Lung (tissue), 12 donors: Measurements from ENCODE around the gene MPZ. TPM values are rescaled to one million over a fixed set of nuclear protein-coding genes. Genes with fewer than 3 reads are reported as not detected.

ENCODE experiments used
- ATAC-seq: fragments of 200-7000 bp; cut with Tn5 transposase; one replicate; pipeline ENCODE4 v1.9.1; 2020; ENCODE audit warnings: moderate number of reproducible peaks; ENCODE audit not compliant: insufficient read depth, low FRiP score
- DNase-seq, 3 donors: peaks; one replicate each; pipeline ENCODE4 v3.0.0-alpha.2; 2013 to 2017
- H3K27ac ChIP-seq, 2 donors: one replicate each; pipeline ENCODE4 v1.5.1; 2013; ENCODE audit warnings: mild to moderate bottlenecking in 2 of 2, moderate library complexity in 2 of 2, control low read depth in 1 of 2, inconsistent platforms in 1 of 2, low read depth in 1 of 2, low read length in 1 of 2
- H3K27me3 ChIP-seq, 3 donors: one replicate each; pipeline ENCODE4 v1.5.1; 2013; ENCODE audit warnings: low read length in 2 of 3; ENCODE audit not compliant: control insufficient read depth in 3 of 3, insufficient read depth in 3 of 3
- H3K36me3 ChIP-seq, 4 donors: one replicate each; pipeline ENCODE4 v1.5.1; 2013; ENCODE audit warnings: low read length in 4 of 4, mild to moderate bottlenecking in 1 of 4, moderate library complexity in 1 of 4; ENCODE audit not compliant: control insufficient read depth in 4 of 4, insufficient read depth in 4 of 4
- H3K4me1 ChIP-seq, 5 donors: one replicate each; pipeline ENCODE4 v1.5.1; 2013; ENCODE audit warnings: low read length in 5 of 5, mild to moderate bottlenecking in 2 of 5, moderate library complexity in 1 of 5; ENCODE audit not compliant: control insufficient read depth in 5 of 5, insufficient read depth in 5 of 5
- H3K4me3 ChIP-seq: one replicate; pipeline ENCODE4 v1.5.1; 2013; ENCODE audit warnings: mild to moderate bottlenecking, control low read depth, moderate library complexity
- H3K9ac ChIP-seq, 2 donors: one replicate each; pipeline ENCODE4 v1.5.1; 2013; ENCODE audit warnings: low read length in 2 of 2, control low read depth in 1 of 2; ENCODE audit not compliant: insufficient read depth in 1 of 2
- H3K9me3 ChIP-seq, 4 donors: one replicate each; pipeline ENCODE4 v1.5.1; 2013; ENCODE audit warnings: low read length in 3 of 4, mild to moderate bottlenecking in 1 of 4, moderate library complexity in 1 of 4; ENCODE audit not compliant: control insufficient read depth in 4 of 4, insufficient read depth in 3 of 4
- WGBS, 2 donors: extraction: QIAGEN DNeasy Blood & Tissue Kit; methylation state at CpG; one replicate each; pipeline ENCODE4 v1.1.7; 2013; 5-methylcytosine and 5-hydroxymethylcytosine counted together
- polyA plus RNA-seq, 2 donors: library from polyadenylated mRNA; stranded (reverse); fragments of 200-250 nt; gene quantifications; one replicate each; pipeline ENCODE4 v1.2.1, GENCODE V29; 2013
- total RNA-seq, 2 donors: library from RNA; depleted of rRNA in 1 of 2; stranded (reverse); fragments of >200 nt in 1 of 2; gene quantifications; one replicate each; pipeline ENCODE4 v1.2.1, GENCODE V29; 2014 to 2021
- TF ChIP-seq, protein P1 (sequence below): IDR thresholded peaks from 2 replicates; pipeline ENCODE4 v1.5.1; 2012; ENCODE audit warnings: mild to moderate bottlenecking; ENCODE audit errors: control extremely low read depth, extremely low read depth
- donor health status: control.
- donor health status: control.
- donor health status: Bipolar disorder and iron deficiency.
- donor health status: healthy.
- donor health status: DM: yes; HTN: yes; CAD: no.

Gene MPZ
- total and polyA plus RNA-seq, 4 donors: 2.0 to 5.1 (median 3.6) TPM

DNA sequence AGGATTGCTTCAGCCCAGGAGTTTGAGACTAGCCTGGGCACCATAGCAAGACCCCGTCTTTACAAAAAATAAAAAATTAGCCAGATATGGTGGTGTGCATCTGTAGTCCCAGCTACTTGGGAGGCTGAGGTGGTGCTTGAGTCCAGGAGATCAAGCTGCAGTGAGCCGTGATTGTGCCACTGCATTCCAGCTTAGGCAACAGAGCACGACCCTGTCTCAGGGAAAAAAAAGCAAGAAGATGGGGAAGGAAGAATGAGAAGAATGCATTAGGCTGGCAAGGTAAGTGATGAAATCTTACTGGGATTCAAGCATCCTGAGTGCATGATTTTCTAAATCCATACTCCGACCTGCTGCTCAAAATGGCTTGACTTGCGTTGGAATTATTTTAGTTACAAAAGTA is 44.5 kb downstream of the MPZ start:
- Histone ChIP-seq H3K27ac (no peak overlapping the region), H3K36me3 (no peaks in the 10 kb centered on the region), H3K4me1 (peaks cover 0 to 3% (median 0%) of the 10 kb centered on the region in 5 donors), H3K27me3 (peaks cover 0 to 7% (median 2%) of the 10 kb centered on the region in 3 donors), H3K9ac (no peak overlapping the region), H3K4me3 (no peak overlapping the region), H3K9me3 (no peaks in the 10 kb centered on the region)
- no peak for DNase-seq
- WGBS, 2 donors: 82% methylated on average over 5 of the region's 5 CpGs
- TF ChIP-seq, protein P1, sequence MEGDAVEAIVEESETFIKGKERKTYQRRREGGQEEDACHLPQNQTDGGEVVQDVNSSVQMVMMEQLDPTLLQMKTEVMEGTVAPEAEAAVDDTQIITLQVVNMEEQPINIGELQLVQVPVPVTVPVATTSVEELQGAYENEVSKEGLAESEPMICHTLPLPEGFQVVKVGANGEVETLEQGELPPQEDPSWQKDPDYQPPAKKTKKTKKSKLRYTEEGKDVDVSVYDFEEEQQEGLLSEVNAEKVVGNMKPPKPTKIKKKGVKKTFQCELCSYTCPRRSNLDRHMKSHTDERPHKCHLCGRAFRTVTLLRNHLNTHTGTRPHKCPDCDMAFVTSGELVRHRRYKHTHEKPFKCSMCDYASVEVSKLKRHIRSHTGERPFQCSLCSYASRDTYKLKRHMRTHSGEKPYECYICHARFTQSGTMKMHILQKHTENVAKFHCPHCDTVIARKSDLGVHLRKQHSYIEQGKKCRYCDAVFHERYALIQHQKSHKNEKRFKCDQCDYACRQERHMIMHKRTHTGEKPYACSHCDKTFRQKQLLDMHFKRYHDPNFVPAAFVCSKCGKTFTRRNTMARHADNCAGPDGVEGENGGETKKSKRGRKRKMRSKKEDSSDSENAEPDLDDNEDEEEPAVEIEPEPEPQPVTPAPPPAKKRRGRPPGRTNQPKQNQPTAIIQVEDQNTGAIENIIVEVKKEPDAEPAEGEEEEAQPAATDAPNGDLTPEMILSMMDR: no peak
- no peak for ATAC-seq

DNA sequence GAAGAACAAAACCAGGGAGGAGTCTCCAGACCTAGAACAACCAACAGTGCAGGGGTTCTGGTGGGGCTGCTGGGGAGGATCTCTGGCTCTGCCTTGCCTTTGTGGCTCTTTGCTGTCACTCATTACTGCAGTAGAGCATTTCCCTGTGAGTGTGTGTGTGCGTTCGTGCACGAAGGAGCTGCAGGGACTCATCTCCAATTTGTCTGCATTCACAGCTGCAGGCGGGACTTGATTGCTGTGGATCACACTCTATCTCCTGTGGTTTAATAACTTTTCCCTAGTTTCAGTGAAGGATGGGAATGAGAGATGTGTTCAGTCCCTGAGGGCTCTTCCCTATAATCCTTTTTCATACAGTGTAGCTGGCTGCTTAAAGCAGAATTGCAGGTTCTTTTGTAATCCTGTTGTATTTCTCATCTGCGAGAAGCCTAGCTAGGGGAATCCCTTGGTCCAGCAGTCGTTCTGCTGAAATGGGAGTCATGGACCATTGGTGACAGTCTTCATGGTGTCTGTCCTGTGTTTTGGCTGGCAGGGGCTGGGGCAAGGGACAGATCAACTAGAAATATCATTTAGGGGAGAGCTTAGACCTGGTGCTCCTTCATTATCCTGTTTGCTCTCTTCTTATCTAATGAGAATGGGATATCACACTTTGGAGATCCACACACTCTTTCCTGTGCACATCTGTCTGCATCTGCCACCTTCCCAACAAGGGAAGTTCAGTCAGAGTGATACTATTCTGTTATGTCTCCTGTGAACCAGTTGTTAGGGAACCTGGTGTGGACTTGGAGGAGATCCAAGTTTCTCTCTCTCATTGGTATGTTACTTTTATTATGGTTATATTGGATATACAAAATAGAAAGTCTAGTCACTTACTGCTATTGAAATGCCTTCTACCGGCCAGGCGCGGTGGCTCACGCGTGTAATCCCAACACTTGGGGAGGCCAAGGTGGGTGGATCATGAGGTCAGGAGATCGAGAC is 48.2 kb downstream of the MPZ start:
- peaks cover 0 to 23% (median 21%) of the 10 kb centered on the region in 3 donors for H3K27me3 ChIP-seq
- H3K4me1 ChIP-seq: peaks cover 0 to 5% (median 0%) of the 10 kb centered on the region in 5 donors
- no peak overlapping the region for H3K9ac ChIP-seq
- 79 to 87% methylated on average over 12 of the region's 12 CpGs for WGBS, 2 donors
- TF ChIP-seq, protein P1: no peak
- H3K9me3 ChIP-seq: peaks cover 0 to 10% (median 2%) of the 10 kb centered on the region in 4 donors
- no peak overlapping the region for H3K27ac ChIP-seq
- DNase-seq: no peak
- H3K4me3 ChIP-seq: no peak overlapping the region
- no peak for ATAC-seq
- no peaks in the 10 kb centered on the region for H3K36me3 ChIP-seq

DNA sequence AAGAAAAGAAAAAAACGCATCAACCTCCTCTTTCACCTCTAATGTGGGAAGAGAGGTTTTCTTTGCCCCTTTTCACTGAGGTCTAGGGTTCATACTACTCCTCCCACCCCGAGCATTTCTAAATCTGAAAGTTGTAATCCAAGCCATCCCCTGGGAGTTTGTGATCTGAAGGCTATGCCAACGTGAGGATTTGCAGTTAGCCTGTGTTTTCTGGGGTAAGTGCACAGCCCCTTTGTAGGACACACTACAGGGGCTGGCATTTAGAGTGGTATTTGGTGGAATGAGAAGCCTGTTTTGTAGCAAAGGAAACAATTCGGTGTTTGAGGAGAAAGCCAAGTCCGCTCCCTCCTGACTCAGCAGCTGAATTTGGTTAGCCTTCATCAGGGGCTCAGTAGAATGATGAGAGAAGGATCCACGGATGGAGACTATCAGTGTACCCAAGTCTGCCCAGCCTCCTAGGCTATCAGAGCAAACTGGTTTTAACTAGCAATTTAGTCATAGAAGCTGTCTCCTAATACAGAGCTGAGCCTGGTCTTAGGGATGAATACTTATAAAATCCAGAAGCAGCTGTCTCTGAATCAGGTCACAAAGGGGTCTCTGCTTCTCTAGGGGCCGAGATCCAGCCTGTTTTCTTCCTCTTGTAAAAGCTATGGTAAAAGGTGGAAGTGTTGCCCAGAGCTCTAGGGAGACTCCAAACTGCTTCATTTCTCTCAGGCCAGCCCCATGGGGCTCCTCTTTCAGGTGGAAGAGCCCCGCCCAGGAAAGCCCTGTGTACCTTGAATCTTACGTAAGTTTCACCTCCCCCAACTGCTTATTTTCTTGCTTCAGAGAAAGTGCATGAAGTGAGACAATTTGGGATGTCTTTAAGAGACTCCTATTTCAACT is 49.1 kb downstream of the MPZ start:
- Histone ChIP-seq H3K4me3 (no peak overlapping the region), H3K4me1 (peaks cover 0 to 5% (median 0%) of the 10 kb centered on the region in 5 donors), H3K9me3 (peaks cover 0 to 10% (median 2%) of the 10 kb centered on the region in 4 donors), H3K36me3 (no peaks in the 10 kb centered on the region), H3K9ac (no peak overlapping the region), H3K27ac (no peak overlapping the region), H3K27me3 (peaks cover 0 to 23% (median 21%) of the 10 kb centered on the region in 3 donors)
- DNase-seq (no peak), ATAC-seq (no peak)
- TF ChIP-seq, protein P1: no peak
- WGBS, 2 donors: 48 to 65% methylated on average over 9 of the region's 9 CpGs
